ENCODE data around the gene ACSS3. TPM values are rescaled to one million over a fixed set of nuclear protein-coding genes. Genes with fewer than 3 reads are reported as not detected.

The ACSS3 gene
- total RNA-seq, 1 donor = 26.8 TPM

GRCh38 chr12:81296556-81297305, 218.9 kb downstream of the ACSS3 start:
- H3K4me3 ChIP-seq (ENCODE audit: low read depth, low read length) = no peak overlapping the region
- no peak for TF ChIP-seq CTCF (IDR thresholded peaks at IDR 0.05; ENCODE audit: insufficient read depth, low read depth, low read length)
- no peak for DNase-seq (ENCODE audit: low read depth)

- no peak for DNase-seq (ENCODE audit: low read depth)
- no peak overlapping the region for H3K4me3 ChIP-seq (ENCODE audit: low read depth, low read length)
- no peak for TF ChIP-seq CTCF (IDR thresholded peaks at IDR 0.05; ENCODE audit: insufficient read depth, low read depth, low read length)
Observed at GRCh38 chr12:81297601-81298000, 219.7 kb downstream of the ACSS3 start.

- no peak for DNase-seq (ENCODE audit: low read depth)
- TF ChIP-seq CTCF (IDR thresholded peaks at IDR 0.05; ENCODE audit: insufficient read depth, low read depth, low read length) = no peak
- H3K4me3 ChIP-seq (ENCODE audit: low read depth, low read length) = no peak overlapping the region
Observed at GRCh38 chr12:81300454-81300853, 222.6 kb downstream of the ACSS3 start.

GRCh38 chr12:81303935-81304334, 226.1 kb downstream of the ACSS3 start:
- TF ChIP-seq CTCF (IDR thresholded peaks at IDR 0.05; ENCODE audit: insufficient read depth, low read depth, low read length) = no peak
- no peak for DNase-seq (ENCODE audit: low read depth)
- no peak overlapping the region for H3K4me3 ChIP-seq (ENCODE audit: low read depth, low read length)

Small RNAs within 50 kb of the gene (small RNA-seq; reads per million reads assigned to genes)
- gene MIR4699 = not detected

Other genes starting within 250 kb of the ACSS3 start
- 6.4 and 10.4 TPM in 2 replicates for gene LIN7A, start 140.1 kb upstream of the ACSS3 start, total RNA-seq

Measured in fibroblast of villous mesenchyme (primary cell).